RWPE2 (cell line): Measurements from ENCODE around the gene RNF43.

ENCODE experiments used
- ATAC-seq: fragments of 200-7000 bp; cut with Tn5 transposase; 3 replicates; pipeline ENCODE4 v1.9.1; 2021; ENCODE audit warnings: low read depth
- DNase-seq: peaks from one replicate; pipeline ENCODE4 v3.0.0-alpha.2; 2020; ENCODE audit warnings: low spot score
- H3K27ac ChIP-seq: fragments of 450-650 bp; 2 replicates; pipeline ENCODE4 v1.5.1; 2017; ENCODE audit warnings: mild to moderate bottlenecking; ENCODE audit not compliant: poor library complexity, severe bottlenecking
- H3K27me3 ChIP-seq: fragments of 250-450 bp; sonication (Bioruptor Pico); 2 replicates; pipeline ENCODE4 v1.5.1; 2021; ENCODE audit warnings: mild to moderate bottlenecking, moderate library complexity; ENCODE audit not compliant: insufficient read depth, poor library complexity, severe bottlenecking
- H3K36me3 ChIP-seq: fragments of 250-450 bp; sonication (Bioruptor Pico); 2 replicates; pipeline ENCODE4 v1.5.1; 2020; ENCODE audit warnings: low read depth, mild to moderate bottlenecking, moderate library complexity
- H3K4me1 ChIP-seq: fragments of 250-450 bp; sonication (Bioruptor Pico); 2 replicates; pipeline ENCODE4 v1.5.1; 2021; ENCODE audit warnings: mild to moderate bottlenecking, moderate library complexity; ENCODE audit not compliant: insufficient read depth, poor library complexity, severe bottlenecking
- H3K4me3 ChIP-seq: fragments of 250-450 bp; sonication (Bioruptor Pico); 2 replicates; pipeline ENCODE4 v1.5.1; 2021; ENCODE audit warnings: mild to moderate bottlenecking, moderate library complexity; ENCODE audit not compliant: severe bottlenecking
- H3K9me3 ChIP-seq: fragments of 250-450 bp; sonication (Bioruptor Pico); 2 replicates; pipeline ENCODE4 v1.5.1; 2021; ENCODE audit warnings: mild to moderate bottlenecking, moderate library complexity; ENCODE audit not compliant: severe bottlenecking
- TF ChIP-seq, protein P1 (sequence below): fragments of 450-650 bp; IDR thresholded peaks from one replicate; pipeline ENCODE4 v1.5.1; 2017; ENCODE audit warnings: mild to moderate bottlenecking, moderate library complexity; ENCODE audit not compliant: poor library complexity, severe bottlenecking

RNF43 gene

DNA sequence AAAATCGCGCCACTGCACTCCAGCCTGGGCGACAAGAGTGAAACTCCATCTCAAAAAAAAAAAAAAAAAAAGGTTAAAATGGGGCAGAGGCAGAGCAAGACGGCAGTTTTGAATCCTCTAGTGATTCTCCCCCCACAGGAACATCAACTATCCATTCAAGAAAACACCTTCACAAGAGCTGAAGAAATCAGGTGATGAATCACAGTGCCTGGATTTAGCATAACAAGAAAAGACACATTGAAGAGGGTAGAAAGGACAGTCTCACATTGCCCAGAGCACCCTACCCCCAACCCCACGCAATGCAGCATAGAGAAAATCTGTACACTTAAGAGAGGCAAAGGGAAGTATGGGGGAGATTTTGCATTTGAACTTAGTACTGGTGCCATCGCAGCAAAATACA is 28.8 kb upstream of the RNF43 start:
- Histone ChIP-seq H3K27me3 (peaks cover 8% of the 10 kb centered on the region), H3K9me3 (peaks cover 3% of the 10 kb centered on the region), H3K4me3 (no peak overlapping the region), H3K4me1 (no peaks in the 10 kb centered on the region), H3K36me3 (no peaks in the 10 kb centered on the region), H3K27ac (no peak overlapping the region)
- TF ChIP-seq, protein P1, sequence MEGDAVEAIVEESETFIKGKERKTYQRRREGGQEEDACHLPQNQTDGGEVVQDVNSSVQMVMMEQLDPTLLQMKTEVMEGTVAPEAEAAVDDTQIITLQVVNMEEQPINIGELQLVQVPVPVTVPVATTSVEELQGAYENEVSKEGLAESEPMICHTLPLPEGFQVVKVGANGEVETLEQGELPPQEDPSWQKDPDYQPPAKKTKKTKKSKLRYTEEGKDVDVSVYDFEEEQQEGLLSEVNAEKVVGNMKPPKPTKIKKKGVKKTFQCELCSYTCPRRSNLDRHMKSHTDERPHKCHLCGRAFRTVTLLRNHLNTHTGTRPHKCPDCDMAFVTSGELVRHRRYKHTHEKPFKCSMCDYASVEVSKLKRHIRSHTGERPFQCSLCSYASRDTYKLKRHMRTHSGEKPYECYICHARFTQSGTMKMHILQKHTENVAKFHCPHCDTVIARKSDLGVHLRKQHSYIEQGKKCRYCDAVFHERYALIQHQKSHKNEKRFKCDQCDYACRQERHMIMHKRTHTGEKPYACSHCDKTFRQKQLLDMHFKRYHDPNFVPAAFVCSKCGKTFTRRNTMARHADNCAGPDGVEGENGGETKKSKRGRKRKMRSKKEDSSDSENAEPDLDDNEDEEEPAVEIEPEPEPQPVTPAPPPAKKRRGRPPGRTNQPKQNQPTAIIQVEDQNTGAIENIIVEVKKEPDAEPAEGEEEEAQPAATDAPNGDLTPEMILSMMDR = no peak
- ATAC-seq (no peak), DNase-seq (no peak)

GRCh38 chr17:58436805-58437239 is 19.5 kb upstream of the RNF43 start:
- no peak for DNase-seq
- peaks cover 18% of the 10 kb centered on the region for H3K27me3 ChIP-seq
- no peaks in the 10 kb centered on the region for H3K9me3 ChIP-seq
- H3K27ac ChIP-seq = no peak overlapping the region
- H3K36me3 ChIP-seq = no peaks in the 10 kb centered on the region
- TF ChIP-seq, protein P1 = no peak
- no peak overlapping the region for H3K4me3 ChIP-seq
- no peaks in the 10 kb centered on the region for H3K4me1 ChIP-seq
- ATAC-seq = no peak

- Histone ChIP-seq H3K9me3 (no peaks in the 10 kb centered on the region), H3K4me1 (no peaks in the 10 kb centered on the region), H3K27ac (no peak overlapping the region), H3K27me3 (peaks cover 18% of the 10 kb centered on the region), H3K4me3 (no peak overlapping the region), H3K36me3 (no peaks in the 10 kb centered on the region)
- TF ChIP-seq, protein P1 = no peak
- ATAC-seq (no peak), DNase-seq (no peak)
These were observed 18.9 kb upstream of the RNF43 start for GRCh38 chr17:58436245-58436644.

DNA sequence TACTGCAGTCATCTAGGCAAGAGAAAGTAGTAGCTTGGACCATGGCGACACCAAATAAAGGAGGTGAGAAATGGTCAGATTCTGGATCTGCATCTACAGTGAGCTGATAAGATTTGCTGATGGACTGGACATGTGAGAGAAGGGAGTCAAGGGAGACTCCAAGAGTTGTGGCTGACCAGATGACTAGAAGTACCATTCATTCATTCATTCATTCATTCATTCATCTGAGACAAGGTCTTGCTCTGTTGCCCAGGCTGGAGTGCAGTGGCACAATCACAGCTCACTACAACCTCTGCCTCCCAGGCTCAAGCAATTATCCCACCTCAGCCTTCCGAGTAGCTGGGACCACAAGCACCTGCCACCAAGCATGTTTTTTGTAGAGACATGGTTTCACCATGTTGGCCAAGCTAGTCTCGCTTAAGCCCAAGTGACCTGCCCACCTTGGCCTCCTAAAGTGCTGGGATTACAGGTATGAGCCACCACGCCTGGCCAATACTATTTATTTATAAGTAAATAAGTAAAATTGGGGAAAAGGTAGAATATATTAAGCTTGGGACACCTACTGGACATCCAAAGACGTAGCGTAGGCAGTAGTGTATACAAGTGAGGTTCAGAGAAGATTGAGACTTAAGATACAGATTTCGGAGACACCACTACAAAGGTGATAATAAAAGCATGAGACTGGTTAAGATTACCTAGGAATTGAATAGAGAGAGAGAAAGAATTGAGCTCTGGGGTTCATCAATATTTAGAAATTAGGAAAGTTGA is 15.7 kb upstream of the RNF43 start:
- no peaks in the 10 kb centered on the region for H3K9me3 ChIP-seq
- H3K27me3 ChIP-seq = peaks cover 5% of the 10 kb centered on the region
- no peaks in the 10 kb centered on the region for H3K36me3 ChIP-seq
- TF ChIP-seq, protein P1 = peak; percentile 24
- no peak overlapping the region for H3K4me3 ChIP-seq
- no peak for ATAC-seq
- DNase-seq = no peak
- no peak overlapping the region for H3K27ac ChIP-seq
- no peaks in the 10 kb centered on the region for H3K4me1 ChIP-seq

- no peaks in the 10 kb centered on the region for H3K36me3 ChIP-seq
- no peaks in the 10 kb centered on the region for H3K4me1 ChIP-seq
- H3K27me3 ChIP-seq = no peaks in the 10 kb centered on the region
- H3K27ac ChIP-seq = no peak overlapping the region
- H3K9me3 ChIP-seq = no peaks in the 10 kb centered on the region
- TF ChIP-seq, protein P1 = no peak
- ATAC-seq (no peak), DNase-seq (no peak)
- H3K4me3 ChIP-seq = no peak overlapping the region
These were observed 10.5 kb upstream of the RNF43 start for GRCh38 chr17:58427807-58428206.
